B cell (primary cell): Measurements from ENCODE around the gene ELF3. TPM values are rescaled to one million over a fixed set of nuclear protein-coding genes. Genes with fewer than 3 reads are reported as not detected.

Experiments used
- ATAC-seq: fragments of 200-7000 bp; cut with Tn5 transposase; one replicate; pipeline ENCODE4 v1.10.0; 2021; ENCODE audit warnings: low read depth, mild to moderate bottlenecking, moderate number of reproducible peaks, moderate library complexity
- CTCF ChIA-PET: fragments of 350-600 bp; sonication (Branson Sonifier 250); formaldehyde crosslinking; loops from one replicate; lab custom pipeline; 2021; ENCODE audit warnings: antibody characterized with exemption, inconsistent platforms; lab: Charles Lee
- POLR2A ChIA-PET: fragments of 350-600 bp; sonication (Branson Sonifier 250); formaldehyde crosslinking; loops from one replicate; lab custom pipeline; 2021; ENCODE audit warnings: antibody characterized with exemption; lab: Charles Lee
- DNase-seq: peaks from one replicate; pipeline ENCODE4 v3.0.0; 2013
- H2AFZ ChIP-seq: 2 replicates; pipeline ENCODE4 v1.6.1; 2012; ENCODE audit warnings: mild to moderate bottlenecking, low read depth, low read length; ENCODE audit not compliant: insufficient read depth, poor library complexity, severe bottlenecking
- H3K27ac ChIP-seq, 2 donors: 1 replicate in 1 of 2; 2 replicates in 1 of 2; pipeline ENCODE4 v1.5.1; 2012 to 2013; ENCODE audit warnings: low read length in 2 of 2, mild to moderate bottlenecking in 2 of 2, moderate library complexity in 1 of 2
- H3K27me3 ChIP-seq, 4 experiments: fragments of 200-600 bp in 1 of 4; sonication (generic) in 1 of 4; replicated peaks in 1 of 4; 1 replicate in 2 of 4; 2 replicates in 2 of 4; pipeline versions ENCODE4 v1.6.1 to v1.7.0; 2013 to 2016; ENCODE audit warnings: low read length in 3 of 4, mild to moderate bottlenecking in 2 of 4, mixed read lengths in 1 of 4, moderate library complexity in 1 of 4; ENCODE audit not compliant: insufficient read depth in 4 of 4, control insufficient read depth in 3 of 4; ENCODE audit errors: control extremely low read depth in 1 of 4
- H3K36me3 ChIP-seq, 2 experiments: replicated peaks in 1 of 2; 1 replicate in 1 of 2; 2 replicates in 1 of 2; pipeline versions ENCODE4 v1.6.1 to v1.7.1; 2013; ENCODE audit warnings: low read length in 1 of 2; ENCODE audit not compliant: insufficient read depth in 2 of 2, control insufficient read depth in 1 of 2; ENCODE audit errors: control extremely low read depth in 1 of 2, extremely low read depth in 1 of 2
- H3K4me1 ChIP-seq, 2 donors: fragments of 200-600 bp in 1 of 2; sonication (generic) in 1 of 2; 1 replicate in 1 of 2; 2 replicates in 1 of 2; pipeline versions ENCODE4 v1.5.1 to v1.6.1; 2013 to 2017; ENCODE audit warnings: low read length in 2 of 2; ENCODE audit not compliant: control insufficient read depth in 2 of 2, insufficient read depth in 2 of 2
- H3K4me2 ChIP-seq: replicated peaks from 2 replicates; pipeline ENCODE3; 2012; ENCODE audit warnings: mild to moderate bottlenecking, low read depth, low read length; ENCODE audit not compliant: poor library complexity, severe bottlenecking
- H3K4me3 ChIP-seq, 5 experiments: fragments of 200-600 bp in 1 of 5; sonication (generic) in 1 of 5; 1 replicate in 3 of 5; 2 replicates in 2 of 5; pipeline versions ENCODE4 v1.5.1 to v1.7.0; 2011 to 2016; ENCODE audit warnings: low read length in 4 of 5, mild to moderate bottlenecking in 4 of 5, low read depth in 2 of 5, control low read depth in 1 of 5, moderate library complexity in 1 of 5; ENCODE audit not compliant: insufficient read depth in 1 of 5; ENCODE audit errors: control extremely low read depth in 1 of 5, extremely low read depth in 1 of 5
- H3K79me2 ChIP-seq: fragments of 200-600 bp; sonication (generic); one replicate; pipeline ENCODE4 v1.6.0; 2016; ENCODE audit warnings: low read length; ENCODE audit not compliant: control insufficient read depth, insufficient read depth
- H3K9ac ChIP-seq: fragments of 200-600 bp; sonication (generic); 2 replicates; pipeline ENCODE4 v1.6.1; 2017; ENCODE audit warnings: mild to moderate bottlenecking, low read length, moderate library complexity
- H3K9me3 ChIP-seq, 3 donors: one replicate each; pipeline versions ENCODE4 v1.6.1 to v1.7.1; 2013; ENCODE audit warnings: low read length in 2 of 3; ENCODE audit not compliant: control insufficient read depth in 2 of 3, insufficient read depth in 1 of 3; ENCODE audit errors: control extremely low read depth in 1 of 3
- H4K20me1 ChIP-seq: 2 replicates; pipeline ENCODE4 v1.6.0; 2012; ENCODE audit warnings: mild to moderate bottlenecking, low read length; ENCODE audit not compliant: insufficient read depth, control insufficient read depth, poor library complexity, severe bottlenecking
- H3K27ac Mint-ChIP-seq: one replicate; pipeline ENCODE4 v1.8.0; 2021; ENCODE audit warnings: mixed read lengths
- H3K27me3 Mint-ChIP-seq: one replicate; pipeline ENCODE4 v1.8.0; 2021; ENCODE audit warnings: mixed read lengths
- H3K4me1 Mint-ChIP-seq: one replicate; pipeline ENCODE4 v1.8.0; 2021; ENCODE audit warnings: mixed read lengths
- H3K4me3 Mint-ChIP-seq: one replicate; pipeline ENCODE4 v1.8.0; 2021; ENCODE audit warnings: mixed read lengths
- H3K9me3 Mint-ChIP-seq: one replicate; pipeline ENCODE4 v1.8.0; 2022; ENCODE audit warnings: mixed read lengths; ENCODE audit not compliant: insufficient read depth
- CTCF ChIP-seq: fragments of 200-600 bp; IDR thresholded peaks from one replicate; pipeline ENCODE4 v1.8.0; 2022; ENCODE audit warnings: antibody characterized with exemption, mild to moderate bottlenecking
- EZH2 ChIP-seq: IDR thresholded peaks from 2 replicates; pipeline ENCODE4 v1.6.1; 2012; ENCODE audit warnings: borderline replicate concordance, low read depth, mild to moderate bottlenecking, moderate library complexity, low read length; ENCODE audit not compliant: insufficient read depth, poor library complexity, severe bottlenecking
- WGBS: methylation state at CpG from one replicate; pipeline ENCODE4 v1.1.5; 2013; ENCODE audit warnings: missing lambda C conversion rate; ENCODE audit not compliant: insufficient coverage; 5-methylcytosine and 5-hydroxymethylcytosine counted together
- intact Hi-C: fragments of 100-400 bp; cut with micrococcal nuclease; formaldehyde crosslinking; loops from one replicate; pipeline ENCODE4 v1.10.0; 2022
- polyA plus RNA-seq: library from polyadenylated mRNA; depleted of rRNA; stranded (reverse); fragments of >200 nt; gene quantifications from 2 replicates; pipeline ENCODE4 v1.2.3, GENCODE V29; 2012
- total RNA-seq, 2 donors: library from RNA; stranded (reverse); fragments of 120-200 nt in 1 of 2; gene quantifications; 1 replicate in 1 of 2; 2 replicates in 1 of 2; pipeline versions ENCODE4 v1.2.3 to v1.2.4, GENCODE V29; 2013 to 2022

The ELF3 gene
- total and polyA plus RNA-seq, 2 donors (not counting 1 experiment from before 2014, with no cell fraction given), result 1.6 to 4.0 TPM

GRCh38 chr1:201988601-201989000 is 21.8 kb upstream of the ELF3 start:
- no peaks in the 10 kb centered on the region for H3K9me3 Mint-ChIP-seq
- Histone ChIP-seq H3K4me3 (no peak overlapping the region), H3K36me3 (peaks cover 0 to 36% of the 10 kb centered on the region in 2 experiments), H3K27me3 (no peaks in the 10 kb centered on the region), H3K79me2 (peaks cover 2% of the 10 kb centered on the region), H4K20me1 (peaks cover 2% of the 10 kb centered on the region), H3K9me3 (no peaks in the 10 kb centered on the region), H3K4me2 (no peak overlapping the region), H3K27ac (no peak overlapping the region), H2AFZ (no peak overlapping the region), H3K4me1 (peaks cover 1 to 2% of the 10 kb centered on the region in 2 donors), H3K9ac (no peak overlapping the region)
- H3K4me1 Mint-ChIP-seq, result peaks cover 14% of the 10 kb centered on the region
- intact Hi-C loops, result loop anchor here (10.0 kb wide), 2 partner anchors 176 to 356 kb away; partner anchors contain the start of genes PPP1R12B, PTPN7 and UBE2T
- no peaks in the 10 kb centered on the region for H3K27me3 Mint-ChIP-seq
- H3K27ac Mint-ChIP-seq, result no peak overlapping the region
- TF ChIP-seq CTCF (no peak), EZH2 (no peak)
- ChIA-PET CTCF (interaction anchor here (3.3 kb wide), 1 partner anchor 11 kb away, joined by 13 read pairs; no protein-coding TSS in a partner anchor), POLR2A (interaction anchor here (0.5 kb wide), 1 partner anchor 499 kb away, joined by 3 read pairs; no protein-coding TSS in a partner anchor)
- no peak for DNase-seq
- no peak for ATAC-seq
- 92% methylated on average over 5 of the region's 7 CpGs for WGBS
- H3K4me3 Mint-ChIP-seq, result no peak overlapping the region

GRCh38 chr1:201989354-201990128 is 20.8 kb upstream of the ELF3 start:
- H3K27ac ChIP-seq, result no peak overlapping the region
- intact Hi-C loops, result loop anchor here (10.0 kb wide), 2 partner anchors 175 to 355 kb away; partner anchors contain the start of genes PPP1R12B, PTPN7 and UBE2T
- H2AFZ ChIP-seq, result no peak overlapping the region
- no peaks in the 10 kb centered on the region for H3K79me2 ChIP-seq
- Mint-ChIP-seq H3K4me1 (peaks cover 8% of the 10 kb centered on the region), H3K27ac (no peak overlapping the region), H3K4me3 (no peak overlapping the region), H3K9me3 (no peaks in the 10 kb centered on the region), H3K27me3 (no peaks in the 10 kb centered on the region)
- peaks cover 0 to 36% of the 10 kb centered on the region in 2 experiments for H3K36me3 ChIP-seq
- DNase-seq (no peak), ATAC-seq (no peak)
- ChIA-PET POLR2A (interaction anchor here (0.5 kb wide), 1 partner anchor 500 kb away, joined by 3 read pairs; no protein-coding TSS in a partner anchor), CTCF (interaction anchor here (0.7 to 3.3 kb wide), 2 partner anchors 11 to 151 kb away, joined by 4 to 13 read pairs; no protein-coding TSS in a partner anchor)
- H3K4me2 ChIP-seq, result no peak overlapping the region
- no peak overlapping the region for H3K9ac ChIP-seq
- 99% methylated on average over 10 of the region's 10 CpGs for WGBS
- H4K20me1 ChIP-seq, result no peaks in the 10 kb centered on the region
- no peaks in the 10 kb centered on the region for H3K4me1 ChIP-seq
- H3K27me3 ChIP-seq, result no peaks in the 10 kb centered on the region
- no peak overlapping the region for H3K4me3 ChIP-seq
- no peak for TF ChIP-seq EZH2
- no peak for TF ChIP-seq CTCF
- H3K9me3 ChIP-seq, result no peaks in the 10 kb centered on the region
